Sigmoid colon (tissue), 3 donors: ENCODE data around the gene GAMT.

ENCODE experiments used
- POLR2A ChIP-seq, 2 donors: fragments of 450-650 bp; IDR thresholded peaks; one replicate each; pipeline ENCODE4 v1.6.1; 2016; ENCODE audit warnings: antibody characterized with exemption in 2 of 2, mild to moderate bottlenecking in 2 of 2, moderate library complexity in 2 of 2
- TF ChIP-seq, protein P1 (sequence below), 4 experiments: fragments of 450-650 bp in 3 of 4; fragments of 200-600 bp in 1 of 4; IDR thresholded peaks; one replicate each; pipeline ENCODE4 v1.5.1; 2016 to 2019; ENCODE audit warnings: antibody characterized with exemption in 4 of 4, mild to moderate bottlenecking in 3 of 4, moderate library complexity in 2 of 4

DNA sequence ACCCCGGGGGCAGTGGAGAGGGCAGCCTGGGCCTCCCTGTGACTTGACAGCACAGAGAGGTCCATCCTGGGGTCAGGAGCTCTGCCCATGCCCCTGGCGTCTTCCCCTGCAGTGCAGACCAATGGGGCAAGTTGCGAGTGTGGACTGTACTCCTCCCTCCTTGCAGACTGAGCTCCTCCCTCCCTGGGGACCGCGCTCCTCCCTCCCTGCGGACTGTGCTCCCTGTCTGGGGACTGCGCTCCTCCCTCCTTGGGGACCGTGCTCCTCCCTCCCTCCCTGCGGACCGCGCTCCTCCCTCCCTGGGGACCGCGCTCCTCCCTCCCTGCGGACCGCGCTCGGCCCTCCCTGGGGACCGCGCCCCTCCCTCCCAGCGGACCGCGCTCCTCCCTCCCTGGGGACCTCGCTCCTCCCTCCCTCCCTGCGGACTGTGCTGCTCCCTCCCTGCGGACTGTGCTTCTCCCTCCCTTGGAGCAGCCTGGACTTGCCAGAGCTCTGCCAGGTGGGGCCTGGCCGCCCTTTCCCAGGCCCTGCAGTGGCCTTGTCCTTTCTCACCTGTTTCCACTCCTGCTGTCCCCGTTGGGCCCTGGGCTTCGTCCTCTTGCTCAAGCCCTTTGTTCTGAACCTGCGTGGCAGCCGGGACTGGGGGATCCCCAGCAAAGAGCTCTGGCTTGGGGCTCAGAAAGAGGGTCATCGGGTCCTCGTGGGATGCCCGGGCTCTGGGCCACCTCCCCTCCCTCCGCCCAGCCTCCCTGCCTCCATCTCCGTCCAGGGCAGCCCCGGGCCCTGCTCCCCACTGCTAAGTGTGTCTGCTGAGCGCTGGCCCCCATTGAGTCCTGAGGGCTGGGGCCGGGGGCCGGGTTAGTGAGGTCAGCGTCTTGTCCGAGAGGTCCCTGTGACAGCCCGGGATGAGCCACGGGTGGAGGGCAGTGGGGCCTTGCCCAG, 6.8 kb downstream of the GAMT start:
- TF ChIP-seq POLR2A (IDR thresholded peaks at IDR 0.05), result no peak
- TF ChIP-seq, protein P1, sequence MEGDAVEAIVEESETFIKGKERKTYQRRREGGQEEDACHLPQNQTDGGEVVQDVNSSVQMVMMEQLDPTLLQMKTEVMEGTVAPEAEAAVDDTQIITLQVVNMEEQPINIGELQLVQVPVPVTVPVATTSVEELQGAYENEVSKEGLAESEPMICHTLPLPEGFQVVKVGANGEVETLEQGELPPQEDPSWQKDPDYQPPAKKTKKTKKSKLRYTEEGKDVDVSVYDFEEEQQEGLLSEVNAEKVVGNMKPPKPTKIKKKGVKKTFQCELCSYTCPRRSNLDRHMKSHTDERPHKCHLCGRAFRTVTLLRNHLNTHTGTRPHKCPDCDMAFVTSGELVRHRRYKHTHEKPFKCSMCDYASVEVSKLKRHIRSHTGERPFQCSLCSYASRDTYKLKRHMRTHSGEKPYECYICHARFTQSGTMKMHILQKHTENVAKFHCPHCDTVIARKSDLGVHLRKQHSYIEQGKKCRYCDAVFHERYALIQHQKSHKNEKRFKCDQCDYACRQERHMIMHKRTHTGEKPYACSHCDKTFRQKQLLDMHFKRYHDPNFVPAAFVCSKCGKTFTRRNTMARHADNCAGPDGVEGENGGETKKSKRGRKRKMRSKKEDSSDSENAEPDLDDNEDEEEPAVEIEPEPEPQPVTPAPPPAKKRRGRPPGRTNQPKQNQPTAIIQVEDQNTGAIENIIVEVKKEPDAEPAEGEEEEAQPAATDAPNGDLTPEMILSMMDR (IDR thresholded peaks at IDR 0.05), result no peak
